ENCODE results near the gene KRT76.

Gene KRT76

DNA sequence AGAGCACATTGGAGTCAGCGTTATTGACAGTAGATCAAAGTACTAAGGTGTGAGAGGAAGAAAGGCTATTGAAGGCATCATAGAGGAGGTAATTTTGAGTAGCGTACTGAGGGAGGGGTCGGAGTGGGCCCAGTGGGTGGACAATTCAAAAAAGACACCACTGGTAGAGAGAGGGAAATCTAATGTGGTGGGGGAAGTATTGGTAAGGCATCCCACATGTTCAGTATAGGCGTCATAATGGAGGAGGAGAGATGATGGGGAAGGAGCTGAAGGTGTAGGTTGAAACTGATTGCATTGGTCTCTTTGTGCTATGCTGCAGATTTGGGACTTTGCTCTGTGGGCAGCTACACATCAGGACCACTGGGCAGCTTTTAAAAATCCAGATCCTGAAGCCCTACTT is 50.1 kb downstream of the KRT76 start:
- H3K4me3 ChIP-seq (ENCODE audit: low read depth, low read length): no peak overlapping the region
- ChIA-PET POLR2A (no interaction called here), CTCF (no interaction called here)
- TF ChIP-seq, protein P1, sequence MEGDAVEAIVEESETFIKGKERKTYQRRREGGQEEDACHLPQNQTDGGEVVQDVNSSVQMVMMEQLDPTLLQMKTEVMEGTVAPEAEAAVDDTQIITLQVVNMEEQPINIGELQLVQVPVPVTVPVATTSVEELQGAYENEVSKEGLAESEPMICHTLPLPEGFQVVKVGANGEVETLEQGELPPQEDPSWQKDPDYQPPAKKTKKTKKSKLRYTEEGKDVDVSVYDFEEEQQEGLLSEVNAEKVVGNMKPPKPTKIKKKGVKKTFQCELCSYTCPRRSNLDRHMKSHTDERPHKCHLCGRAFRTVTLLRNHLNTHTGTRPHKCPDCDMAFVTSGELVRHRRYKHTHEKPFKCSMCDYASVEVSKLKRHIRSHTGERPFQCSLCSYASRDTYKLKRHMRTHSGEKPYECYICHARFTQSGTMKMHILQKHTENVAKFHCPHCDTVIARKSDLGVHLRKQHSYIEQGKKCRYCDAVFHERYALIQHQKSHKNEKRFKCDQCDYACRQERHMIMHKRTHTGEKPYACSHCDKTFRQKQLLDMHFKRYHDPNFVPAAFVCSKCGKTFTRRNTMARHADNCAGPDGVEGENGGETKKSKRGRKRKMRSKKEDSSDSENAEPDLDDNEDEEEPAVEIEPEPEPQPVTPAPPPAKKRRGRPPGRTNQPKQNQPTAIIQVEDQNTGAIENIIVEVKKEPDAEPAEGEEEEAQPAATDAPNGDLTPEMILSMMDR (IDR thresholded peaks at IDR 0.05; ENCODE audit: insufficient read depth, low read length, missing control alignments): no peak
- no peak for DNase-seq (ENCODE audit: low read depth, low spot score)

DNA sequence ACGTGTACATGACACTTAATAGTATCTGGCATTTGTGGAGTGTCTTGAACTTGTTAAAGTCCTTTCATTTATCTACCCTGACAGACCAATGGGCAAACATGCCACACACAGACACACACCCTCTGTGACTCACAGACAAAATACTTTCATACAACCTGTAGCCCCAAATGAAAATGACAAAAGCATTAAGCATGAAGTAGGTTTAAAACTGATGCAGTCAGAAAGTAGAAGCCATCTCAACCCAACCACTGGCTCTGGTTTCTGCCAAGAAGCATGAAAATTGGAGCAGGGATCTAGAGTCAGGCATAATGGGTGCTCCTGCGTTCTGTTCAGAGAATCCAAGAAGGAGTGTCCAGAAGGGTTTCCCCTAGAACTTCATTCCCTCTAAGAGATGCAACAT is 50.7 kb downstream of the KRT76 start:
- DNase-seq (ENCODE audit: low read depth, low spot score): no peak
- ChIA-PET POLR2A (no interaction called here), CTCF (no interaction called here)
- TF ChIP-seq, protein P1 (IDR thresholded peaks at IDR 0.05; ENCODE audit: insufficient read depth, low read length, missing control alignments): no peak
- no peak overlapping the region for H3K4me3 ChIP-seq (ENCODE audit: low read depth, low read length)

DNA sequence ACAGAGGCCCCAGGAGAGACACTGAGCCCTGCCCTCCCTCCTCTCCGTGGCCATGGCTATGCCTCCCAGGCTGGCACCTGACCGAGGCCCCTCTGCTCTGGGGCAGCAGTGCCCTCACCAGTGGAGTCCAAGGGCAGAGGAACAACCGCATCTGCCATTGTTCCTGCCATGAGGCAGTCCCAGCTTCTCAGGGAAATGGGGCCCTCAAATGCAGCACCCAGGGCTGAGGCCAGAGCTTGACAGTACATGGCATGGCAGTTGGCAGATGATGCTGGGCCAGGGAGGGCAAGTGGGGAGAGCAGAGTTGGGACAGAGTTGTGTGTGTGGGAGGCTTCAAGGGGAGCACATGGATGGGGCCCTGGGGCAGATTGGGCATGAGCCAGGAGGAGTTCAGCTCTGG is 52.8 kb downstream of the KRT76 start:
- no peak overlapping the region for H3K4me3 ChIP-seq (ENCODE audit: low read depth, low read length)
- ChIA-PET POLR2A (no interaction called here), CTCF (interaction anchor here (1.7 kb wide), 1 partner anchor 147 kb away, joined by 5 read pairs; no protein-coding TSS in a partner anchor)
- TF ChIP-seq, protein P1 (IDR thresholded peaks at IDR 0.05; ENCODE audit: insufficient read depth, low read length, missing control alignments): no peak
- DNase-seq (ENCODE audit: low read depth, low spot score): no peak

DNA sequence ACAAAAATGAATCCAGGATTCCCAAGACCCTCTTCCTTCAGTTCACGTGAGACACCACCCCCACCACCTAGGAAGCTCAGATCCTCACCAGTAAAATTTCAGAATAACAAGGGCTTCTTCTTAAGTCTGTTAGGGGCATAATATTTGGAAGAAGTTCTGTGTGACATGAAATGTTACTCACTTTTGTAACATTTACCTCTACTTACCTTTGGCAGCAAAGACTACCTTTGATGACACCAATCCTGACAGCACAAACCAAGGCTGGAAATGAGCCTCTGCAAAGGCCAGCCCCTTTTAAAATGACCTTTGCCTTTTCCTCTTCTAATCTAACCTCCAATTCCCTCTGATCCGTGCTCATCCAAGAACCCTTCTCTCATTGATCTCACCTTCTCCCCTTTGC is 54.5 kb downstream of the KRT76 start:
- CTCF ChIA-PET: no interaction called here
- POLR2A ChIA-PET: no interaction called here

DNA sequence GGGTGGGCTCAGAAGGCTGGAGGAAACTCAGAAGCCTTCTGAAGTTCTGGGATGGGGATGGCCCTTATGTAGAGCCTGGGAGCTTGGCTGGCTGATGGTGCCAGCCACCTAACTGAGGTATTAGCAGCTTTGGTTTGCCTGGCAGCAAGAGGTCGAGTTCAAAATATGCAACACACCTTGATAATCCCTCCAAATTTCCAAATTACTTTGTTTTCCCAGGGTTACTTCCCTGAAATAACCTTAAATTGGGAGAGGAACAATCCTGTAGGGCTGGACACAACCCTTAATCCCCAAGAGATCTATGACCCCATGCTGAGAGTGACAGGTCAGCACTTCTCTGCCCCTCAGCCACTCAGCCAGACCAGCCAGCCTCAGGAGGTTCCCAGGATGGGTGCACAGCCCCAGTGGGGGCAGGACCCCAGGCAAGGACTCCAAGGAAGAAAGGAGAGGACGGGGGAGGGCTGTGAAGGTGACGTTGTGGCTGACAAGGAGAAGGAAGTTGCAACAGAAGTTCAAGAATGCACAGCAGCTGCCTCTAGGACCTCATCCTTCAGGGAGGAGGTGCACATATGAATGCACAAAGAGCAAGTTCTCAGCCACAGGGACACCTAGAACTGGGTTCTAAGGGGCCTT is 55.2 kb downstream of the KRT76 start:
- ChIA-PET POLR2A (no interaction called here), CTCF (no interaction called here)
- no peak overlapping the region for H3K4me3 ChIP-seq (ENCODE audit: low read depth, low read length)
- no peak for DNase-seq (ENCODE audit: low read depth, low spot score)
- TF ChIP-seq, protein P1 (IDR thresholded peaks at IDR 0.05; ENCODE audit: insufficient read depth, low read length, missing control alignments): no peak

More for the DNA sequence above, 54.5 kb downstream of the KRT76 start:
- no peak overlapping the region for H3K4me3 ChIP-seq (ENCODE audit: low read depth, low read length)
- no peak for DNase-seq (ENCODE audit: low read depth, low spot score)
- TF ChIP-seq, protein P1 (IDR thresholded peaks at IDR 0.05; ENCODE audit: insufficient read depth, low read length, missing control alignments): no peak

DNA sequence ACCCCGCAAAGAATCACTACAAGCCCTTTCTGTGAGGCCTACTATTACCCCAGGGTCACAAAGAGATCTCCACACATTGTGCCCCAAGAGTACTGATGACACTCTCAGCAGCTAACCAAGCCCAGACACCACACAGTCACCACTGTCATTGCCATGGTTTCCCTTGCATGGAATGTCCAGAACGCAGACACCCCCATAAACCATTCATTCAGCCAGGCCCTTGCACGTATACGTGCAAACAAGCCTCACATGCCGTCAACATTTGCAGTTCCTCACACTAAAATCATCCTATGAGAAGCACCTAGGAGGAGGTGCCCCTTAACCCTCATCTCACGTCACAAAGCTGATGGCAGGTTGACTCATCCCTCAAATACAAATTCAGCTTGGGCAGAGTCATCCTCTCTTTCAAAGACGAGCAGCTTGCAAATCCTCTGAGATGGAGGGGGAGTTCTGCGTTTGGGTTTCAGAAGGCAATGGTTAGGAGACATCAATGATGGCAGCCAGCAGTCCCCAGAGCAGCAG is 56.7 kb downstream of the KRT76 start:
- no peak overlapping the region for H3K4me3 ChIP-seq (ENCODE audit: low read depth, low read length)
- DNase-seq (ENCODE audit: low read depth, low spot score): no peak
- TF ChIP-seq, protein P1 (IDR thresholded peaks at IDR 0.05; ENCODE audit: insufficient read depth, low read length, missing control alignments): no peak
- CTCF ChIA-PET: no interaction called here
- POLR2A ChIA-PET: no interaction called here
